ENCODE results near the gene HOXB9. TPM values are rescaled to one million over a fixed set of nuclear protein-coding genes. Genes with fewer than 3 reads are reported as not detected.
A peak's percentile ranks its signal among the peaks of the same experiment; 100 is the strongest.

The HOXB9 gene
- polyA plus RNA-seq, 6 donors from 2014 or later = not detected

GRCh38 chr17:48609759-48610281 lies 16.3 kb downstream of the HOXB9 start:
- peaks cover 42 to 45% (median 42%) of the 10 kb centered on the region in 3 donors for H3K4me1 Mint-ChIP-seq
- peaks cover 71 to 91% (median 88%) of the 10 kb centered on the region in 3 donors for H3K27me3 Mint-ChIP-seq
- ATAC-seq (ENCODE audit: low read depth in 2 of 2) (no peak), DNase-seq (no peak)
- H3K4me3 Mint-ChIP-seq = peak overlapping the region; percentile 92 to 98 (median 96)
- H3K9me3 Mint-ChIP-seq = peaks cover 0 to 2% (median 0%) of the 10 kb centered on the region in 7 donors
- H3K36me3 Mint-ChIP-seq = peaks cover 0 to 2% of the 10 kb centered on the region in 2 donors
- no peak overlapping the region for H3K27ac Mint-ChIP-seq

- peak overlapping the region in 2 of 6 donors; percentile 18 to 72 for H3K27ac Mint-ChIP-seq
- H3K36me3 Mint-ChIP-seq = no peaks in the 10 kb centered on the region
- peaks cover 0 to 2% (median 0%) of the 10 kb centered on the region in 7 donors for H3K9me3 Mint-ChIP-seq
- ATAC-seq (ENCODE audit: low read depth in 2 of 2) (no peak), DNase-seq (no peak)
- peak overlapping the region in 6 of 8 donors; percentile 7 to 98 (median 94) for H3K4me3 Mint-ChIP-seq
- H3K27me3 Mint-ChIP-seq = peaks cover 74 to 91% (median 88%) of the 10 kb centered on the region in 3 donors
- H3K4me1 Mint-ChIP-seq = peaks cover 37 to 44% (median 38%) of the 10 kb centered on the region in 3 donors
Measured at GRCh38 chr17:48609033-48609432, 17.1 kb downstream of the HOXB9 start.

- ATAC-seq (ENCODE audit: low read depth in 2 of 2) (no peak), DNase-seq (no peak)
- H3K9me3 Mint-ChIP-seq = peaks cover 0 to 2% (median 0%) of the 10 kb centered on the region in 7 donors
- H3K27me3 Mint-ChIP-seq = peaks cover 74 to 91% (median 87%) of the 10 kb centered on the region in 3 donors
- peak overlapping the region in 1 of 8 donors; percentile 92 for H3K4me3 Mint-ChIP-seq
- H3K27ac Mint-ChIP-seq = no peak overlapping the region
- H3K4me1 Mint-ChIP-seq = peaks cover 32 to 39% (median 33%) of the 10 kb centered on the region in 3 donors
- H3K36me3 Mint-ChIP-seq = no peaks in the 10 kb centered on the region
Measured at GRCh38 chr17:48608494-48608834, 17.7 kb downstream of the HOXB9 start.

GRCh38 chr17:48606892-48607614 lies 19.1 kb downstream of the HOXB9 start:
- peaks cover 74 to 91% (median 77%) of the 10 kb centered on the region in 3 donors for H3K27me3 Mint-ChIP-seq
- ATAC-seq (ENCODE audit: low read depth in 2 of 2) (no peak), DNase-seq (no peak)
- H3K36me3 Mint-ChIP-seq = no peaks in the 10 kb centered on the region
- H3K4me3 Mint-ChIP-seq = peak overlapping the region in 2 of 8 donors; percentile 19 to 67
- peaks cover 19 to 33% (median 24%) of the 10 kb centered on the region in 3 donors for H3K4me1 Mint-ChIP-seq
- H3K9me3 Mint-ChIP-seq = peaks cover 0 to 2% (median 0%) of the 10 kb centered on the region in 7 donors
- H3K27ac Mint-ChIP-seq = no peak overlapping the region

- Mint-ChIP-seq H3K36me3 (no peaks in the 10 kb centered on the region), H3K4me1 (peaks cover 13 to 31% (median 18%) of the 10 kb centered on the region in 3 donors), H3K9me3 (peaks cover 0 to 2% (median 0%) of the 10 kb centered on the region in 7 donors), H3K27me3 (peaks cover 75 to 92% (median 76%) of the 10 kb centered on the region in 3 donors), H3K27ac (no peak overlapping the region), H3K4me3 (no peak overlapping the region)
- DNase-seq (no peak), ATAC-seq (ENCODE audit: low read depth in 2 of 2) (no peak)
Measured at GRCh38 chr17:48605991-48606891, 19.9 kb downstream of the HOXB9 start.

GRCh38 chr17:48605409-48605919 lies 20.7 kb downstream of the HOXB9 start:
- Mint-ChIP-seq H3K27me3 (peaks cover 75 to 92% (median 77%) of the 10 kb centered on the region in 3 donors), H3K9me3 (peaks cover 0 to 2% (median 0%) of the 10 kb centered on the region in 7 donors), H3K4me3 (peak overlapping the region in 1 of 8 donors; percentile 27), H3K27ac (no peak overlapping the region), H3K36me3 (no peaks in the 10 kb centered on the region), H3K4me1 (peaks cover 8 to 25% (median 12%) of the 10 kb centered on the region in 3 donors)
- DNase-seq = no peak
- ATAC-seq (ENCODE audit: low read depth in 2 of 2) = no peak

- ATAC-seq (ENCODE audit: low read depth in 2 of 2) (no peak), DNase-seq (no peak)
- Mint-ChIP-seq H3K27ac (peak within 1 kb of the TSS in 2 of 6 donors; percentile 87 to 92), H3K27me3 (peaks cover 81 to 96% (median 83%) of the 10 kb centered on the region in 3 donors), H3K4me3 (peak within 1 kb of the TSS in 3 of 8 donors; percentile 27 to 85 (median 80)), H3K9me3 (peaks cover 0 to 2% (median 0%) of the 10 kb centered on the region in 7 donors), H3K4me1 (peaks cover 8 to 25% (median 12%) of the 10 kb centered on the region in 3 donors), H3K36me3 (no peaks in the 10 kb centered on the region)
Measured at GRCh38 chr17:48604770-48605329, 21.3 kb downstream of the HOXB9 start, which contains the start of gene HOXB6. Gene HOXB6 (minus strand): TSS chr17:48604986. CDS start chr17:48598150, 6,836 bp downstream.

GRCh38 chr17:48603959-48604769 lies 22.0 kb downstream of the HOXB9 start:
- no peak for ATAC-seq (ENCODE audit: low read depth in 2 of 2)
- Mint-ChIP-seq H3K4me3 (peak overlapping the region in 3 of 8 donors; percentile 9 to 85 (median 52)), H3K27me3 (peaks cover 81 to 96% (median 88%) of the 10 kb centered on the region in 3 donors), H3K27ac (peak overlapping the region in 1 of 6 donors; percentile 87), H3K4me1 (peaks cover 8 to 21% (median 12%) of the 10 kb centered on the region in 3 donors), H3K9me3 (peaks cover 0 to 2% (median 0%) of the 10 kb centered on the region in 7 donors), H3K36me3 (no peaks in the 10 kb centered on the region)
- DNase-seq = no peak

- H3K4me3 Mint-ChIP-seq = peak overlapping the region in 2 of 8 donors; percentile 30 to 35
- H3K4me1 Mint-ChIP-seq = peaks cover 19 to 36% (median 25%) of the 10 kb centered on the region in 3 donors
- ATAC-seq (ENCODE audit: low read depth in 2 of 2) (no peak), DNase-seq (no peak)
- no peaks in the 10 kb centered on the region for H3K36me3 Mint-ChIP-seq
- H3K9me3 Mint-ChIP-seq = peaks cover 0 to 5% (median 0%) of the 10 kb centered on the region in 7 donors
- H3K27ac Mint-ChIP-seq = peak overlapping the region in 2 of 6 donors; percentile 49 to 62
- H3K27me3 Mint-ChIP-seq = peaks cover 85 to 99% (median 88%) of the 10 kb centered on the region in 3 donors
Measured at GRCh38 chr17:48601539-48602425, 24.4 kb downstream of the HOXB9 start.

- DNase-seq (no peak), ATAC-seq (ENCODE audit: low read depth in 2 of 2) (no peak)
- peak overlapping the region in 1 of 6 donors; percentile 62 for H3K27ac Mint-ChIP-seq
- peaks cover 25 to 42% (median 31%) of the 10 kb centered on the region in 3 donors for H3K4me1 Mint-ChIP-seq
- peaks cover 0 to 5% of the 10 kb centered on the region in 2 donors for H3K36me3 Mint-ChIP-seq
- peaks cover 0 to 5% (median 0%) of the 10 kb centered on the region in 7 donors for H3K9me3 Mint-ChIP-seq
- peaks cover 85 to 99% (median 88%) of the 10 kb centered on the region in 3 donors for H3K27me3 Mint-ChIP-seq
- no peak overlapping the region for H3K4me3 Mint-ChIP-seq
Measured at GRCh38 chr17:48601207-48601538, 25.0 kb downstream of the HOXB9 start.
